DND-41 (cell line): ENCODE measurements around the gene MTCH2.

Source experiments
- ATAC-seq: fragments of 200-7000 bp; cut with Tn5 transposase; 3 replicates; pipeline ENCODE4 v1.9.1; 2021; ENCODE audit warnings: low read depth; ENCODE audit not compliant: insufficient read depth
- DNase-seq: peaks from one replicate; pipeline ENCODE4 v3.0.0-alpha.2; 2020
- H2AFZ ChIP-seq: 2 replicates; pipeline ENCODE4 v1.6.0; 2012; ENCODE audit warnings: low read depth, low read length
- H3K27ac ChIP-seq: 2 replicates; pipeline ENCODE4 v1.5.1; 2012; ENCODE audit warnings: low read length, inconsistent platforms
- H3K27me3 ChIP-seq: fragments of 200-600 bp; sonication (generic); 2 replicates; pipeline ENCODE4 v1.6.0; 2012; ENCODE audit warnings: low read length, mild to moderate bottlenecking, inconsistent platforms; ENCODE audit not compliant: insufficient read depth, poor library complexity
- H3K36me3 ChIP-seq: 2 replicates; pipeline ENCODE4 v1.5.1; 2012; ENCODE audit warnings: low read length, inconsistent platforms; ENCODE audit not compliant: insufficient read depth
- H3K4me1 ChIP-seq: 2 replicates; pipeline ENCODE4 v1.5.1; 2012; ENCODE audit warnings: mild to moderate bottlenecking, low read length; ENCODE audit not compliant: insufficient read depth
- H3K4me2 ChIP-seq: 2 replicates; pipeline ENCODE4 v1.6.0; 2012; ENCODE audit warnings: mild to moderate bottlenecking, moderate library complexity, low read length, inconsistent platforms; ENCODE audit not compliant: insufficient read depth
- H3K4me3 ChIP-seq, 2 experiments: fragments of 200-600 bp in 1 of 2; shearing (Covaris generic) in 1 of 2; 2 replicates each; pipeline ENCODE4 v1.5.1; 2012 to 2016; ENCODE audit warnings: inconsistent platforms in 2 of 2, low read length in 2 of 2, mild to moderate bottlenecking in 2 of 2, low read depth in 1 of 2, moderate library complexity in 1 of 2
- H3K79me2 ChIP-seq: 2 replicates; pipeline ENCODE4 v1.6.0; 2012; ENCODE audit warnings: low read length, inconsistent platforms; ENCODE audit not compliant: insufficient read depth
- H3K9ac ChIP-seq: 2 replicates; pipeline ENCODE4 v1.6.0; 2012; ENCODE audit warnings: low read depth, mild to moderate bottlenecking, inconsistent platforms, low read length, moderate library complexity
- H3K9me3 ChIP-seq: 2 replicates; pipeline ENCODE4 v1.5.1; 2012; ENCODE audit warnings: low read length, moderate library complexity, mild to moderate bottlenecking, inconsistent platforms; ENCODE audit not compliant: insufficient read depth, severe bottlenecking
- H4K20me1 ChIP-seq: 2 replicates; pipeline ENCODE4 v1.6.0; 2012; ENCODE audit warnings: low read length; ENCODE audit not compliant: insufficient read depth
- CTCF ChIP-seq: IDR thresholded peaks from 2 replicates; pipeline ENCODE4 v1.5.1; 2012; ENCODE audit warnings: borderline replicate concordance, low read length, moderate library complexity, mild to moderate bottlenecking; ENCODE audit not compliant: poor library complexity, severe bottlenecking; ENCODE audit errors: extremely low read depth
- EZH2 ChIP-seq: IDR thresholded peaks from 3 replicates; pipeline ENCODE4 v1.6.1; 2012; ENCODE audit warnings: borderline replicate concordance, low read depth, mild to moderate bottlenecking, moderate library complexity, low read length, inconsistent platforms; ENCODE audit not compliant: severe bottlenecking

The MTCH2 gene

GRCh38 chr11:47609675-47610074 is 32.7 kb downstream of the MTCH2 start:
- TF ChIP-seq EZH2, result no peak
- no peak for TF ChIP-seq CTCF
- H3K4me1 ChIP-seq, result no peaks in the 10 kb centered on the region
- no peaks in the 10 kb centered on the region for H3K27me3 ChIP-seq
- H3K27ac ChIP-seq, result no peak overlapping the region
- no peak overlapping the region for H2AFZ ChIP-seq
- H3K79me2 ChIP-seq, result no peaks in the 10 kb centered on the region
- H4K20me1 ChIP-seq, result no peaks in the 10 kb centered on the region
- no peak overlapping the region for H3K4me3 ChIP-seq
- ATAC-seq, result peak; percentile 47; the same call in 2 of the 3 replicates
- no peak overlapping the region for H3K9ac ChIP-seq
- H3K36me3 ChIP-seq, result peaks cover 7% of the 10 kb centered on the region; the same call in 1 of the 2 replicates
- H3K9me3 ChIP-seq, result no peaks in the 10 kb centered on the region
- DNase-seq, result peak; percentile 23
- H3K4me2 ChIP-seq, result no peak overlapping the region

- no peaks in the 10 kb centered on the region for H3K4me1 ChIP-seq
- no peaks in the 10 kb centered on the region for H3K27me3 ChIP-seq
- no peak for ATAC-seq
- no peak for DNase-seq
- no peaks in the 10 kb centered on the region for H3K79me2 ChIP-seq
- H3K27ac ChIP-seq, result no peak overlapping the region
- H3K9ac ChIP-seq, result no peak overlapping the region
- TF ChIP-seq EZH2 (no peak), CTCF (no peak)
- no peaks in the 10 kb centered on the region for H3K9me3 ChIP-seq
- H4K20me1 ChIP-seq, result no peaks in the 10 kb centered on the region
- no peak overlapping the region for H3K4me2 ChIP-seq
- no peak overlapping the region for H2AFZ ChIP-seq
- peaks cover 7% of the 10 kb centered on the region; the same call in 1 of the 2 replicates for H3K36me3 ChIP-seq
- H3K4me3 ChIP-seq, result no peak overlapping the region
These were observed 35.0 kb downstream of the MTCH2 start for GRCh38 chr11:47607380-47607779.

- Histone ChIP-seq H3K4me1 (no peaks in the 10 kb centered on the region), H3K36me3 (0 out of 2 replicates have a peak, but pooled peaks cover 7% of the 10 kb centered on the region), H3K4me3 (no peak overlapping the region), H4K20me1 (no peaks in the 10 kb centered on the region), H3K27me3 (no peaks in the 10 kb centered on the region), H3K27ac (no peak overlapping the region), H3K9ac (no peak overlapping the region), H3K9me3 (no peaks in the 10 kb centered on the region), H2AFZ (no peak overlapping the region), H3K79me2 (no peaks in the 10 kb centered on the region), H3K4me2 (no peak overlapping the region)
- ATAC-seq, result peak; percentile 70
- DNase-seq, result peak; percentile 20
- TF ChIP-seq CTCF (no peak), EZH2 (no peak)
These were observed 35.6 kb downstream of the MTCH2 start for GRCh38 chr11:47606731-47607130.

GRCh38 chr11:47605921-47606320 is 36.4 kb downstream of the MTCH2 start:
- Histone ChIP-seq H3K4me3 (no peak overlapping the region), H3K27ac (no peak overlapping the region), H4K20me1 (no peaks in the 10 kb centered on the region), H3K36me3 (0 out of 2 replicates have a peak, but pooled peaks cover under 1% of the 10 kb centered on the region), H3K27me3 (no peaks in the 10 kb centered on the region), H3K9ac (no peak overlapping the region), H3K79me2 (no peaks in the 10 kb centered on the region), H3K4me2 (no peak overlapping the region), H2AFZ (no peak overlapping the region), H3K9me3 (no peaks in the 10 kb centered on the region), H3K4me1 (no peaks in the 10 kb centered on the region)
- ATAC-seq (no peak), DNase-seq (no peak)
- TF ChIP-seq EZH2, result no peak
- TF ChIP-seq CTCF, result no peak
